Activated CD4-positive, alpha-beta T cell treated with anti-CD3 and anti-CD28 coated beads, Interleukin-2, Interleukin-6, amounts not matched to agents 100 ng/mL and 50 ng/mL, durations not matched to agents 16 hours and 8 hours (primary cell): ENCODE data around the gene AHCY.
"Not testable (repeated sequence)": the region's sequence is repeated elsewhere in the genome, so short reads cannot be mapped to it uniquely, and the experiment has no call there.

Experiments used
- DNase-seq: peaks from one replicate; pipeline ENCODE4 v3.0.0-alpha.2; 2020

Gene AHCY

DNA sequence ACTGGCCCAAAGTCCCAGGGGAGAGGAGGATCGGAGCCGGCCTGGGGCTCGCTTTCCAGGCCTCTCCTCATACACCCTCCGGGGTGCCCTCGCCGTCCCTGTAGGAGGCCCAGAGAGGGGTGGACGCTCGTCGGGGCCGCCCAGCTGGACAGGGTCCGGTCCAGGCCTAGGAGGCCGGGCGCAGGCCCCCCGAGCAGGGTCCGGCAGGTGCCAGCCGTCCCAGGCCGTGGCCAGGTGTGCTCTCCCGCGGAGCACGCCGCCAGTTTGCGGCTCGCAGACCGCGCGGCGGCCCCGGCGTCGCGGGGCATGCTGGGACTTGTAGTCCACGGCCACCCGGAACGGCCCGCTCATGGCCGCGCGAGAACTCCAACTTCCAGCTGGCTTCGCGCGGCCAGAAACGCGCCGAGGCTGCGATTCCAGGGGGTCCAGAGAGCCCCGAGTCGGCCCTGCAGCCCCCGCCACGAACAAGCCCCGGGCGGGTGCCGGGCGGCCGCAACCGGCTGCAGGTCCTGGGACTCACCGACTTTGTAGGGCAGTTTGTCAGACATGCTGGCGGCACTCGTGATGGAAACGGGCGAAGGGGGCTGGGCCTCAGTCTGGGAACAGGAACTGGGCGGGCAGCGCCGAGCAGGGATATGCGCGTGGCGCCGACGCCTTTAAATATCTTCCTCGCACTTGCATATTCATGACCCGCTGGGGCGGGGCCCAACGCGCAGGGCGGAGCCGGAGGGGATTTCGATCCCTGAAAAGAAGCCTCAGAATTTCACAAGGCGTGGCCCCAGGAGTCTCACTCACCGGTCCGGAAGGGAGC, at the start of gene AHCY:
TSS of gene AHCY (minus strand) at position 633 of the 811 bp plus-strand sequence. CDS start at position 548, 85 bp downstream.
- DNase-seq: peak; percentile 97

DNA sequence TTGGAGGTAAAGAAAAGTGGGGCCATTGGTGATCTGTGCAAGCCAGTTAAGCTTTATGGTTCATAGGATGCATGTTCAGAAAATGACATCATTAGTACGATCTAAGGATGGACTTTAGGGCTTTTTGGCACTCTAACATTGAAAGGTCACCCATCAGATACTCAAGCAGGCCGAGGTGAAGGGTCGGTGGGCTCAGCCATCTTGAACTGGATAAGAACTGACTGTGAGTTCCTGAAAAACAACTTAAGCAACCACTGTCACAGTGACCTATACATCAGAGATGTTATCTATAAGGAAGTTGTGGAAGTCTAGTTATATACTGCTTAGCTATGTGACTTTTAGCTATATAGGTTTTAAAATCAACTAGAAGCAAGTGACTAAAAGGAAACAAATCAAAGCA, 46.9 kb upstream of the AHCY start:
- DNase-seq: no peak

DNA sequence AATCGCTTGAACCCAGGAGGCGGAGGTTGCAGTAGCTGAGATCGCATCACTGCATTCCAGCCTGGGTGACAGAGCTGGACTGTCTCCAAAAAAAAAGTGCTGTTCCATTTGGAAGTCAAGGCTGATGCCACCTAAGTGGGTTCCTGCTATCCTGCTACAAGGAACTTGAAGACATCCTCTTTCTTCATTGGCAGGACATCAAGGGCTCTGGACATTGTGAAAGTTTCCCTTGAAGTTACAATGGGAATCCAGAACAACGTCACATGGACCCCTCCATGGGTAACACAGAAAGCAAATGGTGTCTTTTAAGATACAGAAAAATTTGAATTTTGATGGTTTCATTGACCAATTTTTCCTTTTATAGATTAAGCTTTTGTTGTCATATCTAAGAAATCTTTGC, 44.4 kb upstream of the AHCY start:
- DNase-seq: no peak

DNA sequence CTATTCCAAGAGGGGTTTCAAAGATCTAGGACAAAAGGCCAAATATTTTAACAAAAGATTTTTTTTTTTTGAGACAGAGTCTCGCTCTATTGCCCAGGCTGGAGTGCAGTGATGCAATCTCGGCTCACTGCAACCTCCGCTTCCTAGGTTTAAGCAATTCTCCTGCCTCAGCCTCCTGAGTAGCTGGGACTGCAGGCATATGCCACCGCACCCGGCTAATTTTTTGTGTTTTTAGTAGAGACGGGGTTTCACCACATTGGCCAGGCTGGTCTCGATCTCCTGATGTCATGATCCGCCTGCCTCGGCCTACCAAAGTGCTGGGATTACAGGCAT, 43.3 kb upstream of the AHCY start:
- not testable (repeated sequence) for DNase-seq

DNA sequence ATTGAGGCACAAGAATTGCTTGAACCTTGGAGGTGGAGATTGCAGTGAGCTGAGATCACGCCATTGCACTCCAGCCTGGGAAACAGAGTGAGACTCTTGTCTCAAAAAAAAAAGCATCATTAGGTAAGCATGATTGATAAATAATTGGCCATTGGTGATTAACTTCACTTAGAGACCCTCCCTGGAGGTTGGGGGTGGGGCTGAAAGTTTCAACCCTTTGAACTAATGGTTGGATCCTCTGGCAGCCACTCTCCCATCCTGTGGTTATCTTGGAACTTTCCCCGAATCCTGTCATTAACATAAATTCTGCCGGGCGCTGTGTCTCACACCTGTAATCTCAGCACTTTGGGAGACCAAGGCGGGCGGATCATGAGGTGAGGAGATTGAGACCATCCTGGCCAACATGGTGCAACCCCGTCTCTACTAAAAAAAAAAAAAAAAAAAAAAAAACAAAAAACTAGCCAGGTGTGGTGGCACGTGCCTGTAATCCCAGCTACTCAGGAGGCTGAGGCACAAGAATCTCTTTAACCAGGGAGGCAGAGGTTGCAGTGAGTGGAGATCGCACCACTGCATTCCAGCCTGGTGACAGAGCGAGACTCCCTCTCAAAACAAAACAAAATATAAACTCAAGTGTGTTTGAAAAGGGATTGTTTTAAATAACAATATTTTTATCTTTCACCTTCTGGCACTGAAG, 42.8 kb upstream of the AHCY start:
- not testable (repeated sequence) for DNase-seq

DNA sequence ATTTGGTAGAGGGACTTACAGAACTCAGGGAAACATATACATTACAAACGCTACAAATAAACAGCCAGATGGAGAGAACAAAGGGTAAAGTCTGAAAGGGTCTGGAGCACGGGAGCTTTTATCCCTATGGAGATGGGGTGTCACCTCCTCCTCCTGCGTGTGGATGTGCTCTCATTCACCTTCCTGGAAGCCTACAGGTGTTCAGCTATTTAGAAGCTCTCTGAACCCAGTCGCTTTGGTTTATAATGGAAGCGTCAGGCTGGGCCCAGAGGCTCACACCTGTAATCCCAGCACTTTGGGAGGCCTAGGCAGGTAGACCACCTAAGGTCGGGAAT, 42.2 kb upstream of the AHCY start:
- DNase-seq: no peak

DNA sequence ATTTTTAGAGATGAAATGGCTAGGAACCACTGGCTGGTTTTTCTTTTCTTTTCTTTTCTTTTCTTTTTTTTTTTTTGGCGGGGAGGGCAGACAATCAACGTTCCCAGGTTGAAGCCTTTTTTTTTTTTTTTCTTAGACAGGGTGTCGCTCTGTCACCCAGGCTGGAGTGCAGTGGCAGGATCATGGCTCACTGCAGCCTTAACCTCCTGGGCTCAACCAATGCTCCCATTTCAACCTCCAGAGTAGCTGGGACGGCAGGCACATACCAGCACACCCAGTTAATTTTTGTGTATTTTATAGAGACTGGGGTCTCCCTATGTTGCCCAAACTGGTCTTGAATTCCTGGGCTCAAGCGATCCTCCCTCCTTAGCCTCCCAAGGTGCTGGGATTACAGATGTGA, 41.1 kb upstream of the AHCY start:
- DNase-seq: no peak

DNA sequence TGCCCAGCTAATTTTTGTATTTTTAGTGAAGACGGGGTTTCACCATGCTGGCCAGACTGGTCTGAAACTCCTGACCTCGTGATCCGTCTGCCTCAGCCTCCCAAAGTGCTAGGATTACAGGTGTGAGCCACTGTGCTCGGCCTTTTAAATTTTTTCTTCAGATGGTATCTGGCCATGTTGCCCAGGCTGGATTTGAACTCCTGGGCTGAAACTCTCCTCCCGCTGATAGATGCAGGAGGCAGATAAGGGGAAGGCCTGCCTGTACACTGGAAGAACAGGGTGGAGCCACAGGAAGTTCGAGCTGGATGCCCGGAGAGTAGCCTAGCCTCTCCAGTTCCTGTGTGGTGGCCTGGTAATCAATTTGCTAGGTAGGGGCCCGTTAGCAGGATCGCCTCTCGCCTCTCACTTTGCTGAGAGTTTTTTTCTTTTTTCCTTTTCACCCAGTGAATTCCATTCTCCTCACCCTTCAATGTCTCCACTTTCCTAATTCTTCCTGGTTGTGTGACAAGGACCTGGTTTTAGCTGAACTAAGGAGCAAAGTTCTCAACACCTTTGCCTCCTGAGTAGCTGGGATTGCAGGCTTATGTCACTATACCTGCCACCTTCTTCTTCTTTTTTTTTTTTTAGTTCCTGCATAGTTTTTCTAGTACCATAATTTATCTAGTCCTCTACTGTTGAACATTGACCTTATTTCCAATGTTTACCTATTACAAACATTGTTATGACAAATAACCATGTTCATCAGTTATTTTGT, 40.5 kb upstream of the AHCY start:
- no peak for DNase-seq

DNA sequence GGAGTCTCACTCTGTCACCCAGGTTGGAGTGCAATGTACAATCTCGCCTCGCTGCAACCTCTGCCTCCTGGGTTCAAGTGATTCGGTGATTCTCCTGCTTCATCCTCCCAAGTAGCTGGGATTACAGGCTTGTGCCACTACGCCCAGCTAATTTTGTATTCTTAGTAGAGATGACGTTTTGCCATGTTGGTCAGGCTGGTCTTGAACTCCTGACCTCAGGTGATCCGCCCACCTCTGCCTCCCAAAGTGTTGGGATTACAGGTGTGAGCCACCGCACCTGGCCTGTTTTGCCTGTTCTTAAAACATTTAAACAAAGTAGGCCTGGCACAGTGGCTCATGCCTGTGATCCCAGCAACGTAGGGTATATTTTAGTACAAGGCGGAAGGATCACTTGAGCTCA, 38.0 kb upstream of the AHCY start:
- not testable (repeated sequence) for DNase-seq

DNA sequence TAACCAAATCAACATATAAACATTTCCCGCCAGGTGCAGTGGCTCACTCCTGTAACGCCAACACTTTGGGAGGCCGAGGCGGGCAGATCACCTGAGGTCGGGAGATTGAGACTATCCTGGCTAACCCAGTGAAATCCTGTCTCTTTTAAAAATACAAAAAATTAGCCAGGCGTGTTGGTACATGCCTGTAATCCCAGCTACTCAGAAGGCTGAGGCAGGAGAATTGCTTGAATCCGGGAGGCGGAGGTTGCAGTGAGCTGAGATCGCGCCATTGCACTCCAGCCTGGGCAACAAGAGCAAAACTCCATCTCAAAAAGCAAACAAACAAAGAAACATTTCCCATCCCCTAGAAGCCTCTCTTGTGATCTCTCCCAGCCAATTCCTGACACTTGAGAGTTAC, 37.6 kb upstream of the AHCY start:
- not testable (repeated sequence) for DNase-seq

DNA sequence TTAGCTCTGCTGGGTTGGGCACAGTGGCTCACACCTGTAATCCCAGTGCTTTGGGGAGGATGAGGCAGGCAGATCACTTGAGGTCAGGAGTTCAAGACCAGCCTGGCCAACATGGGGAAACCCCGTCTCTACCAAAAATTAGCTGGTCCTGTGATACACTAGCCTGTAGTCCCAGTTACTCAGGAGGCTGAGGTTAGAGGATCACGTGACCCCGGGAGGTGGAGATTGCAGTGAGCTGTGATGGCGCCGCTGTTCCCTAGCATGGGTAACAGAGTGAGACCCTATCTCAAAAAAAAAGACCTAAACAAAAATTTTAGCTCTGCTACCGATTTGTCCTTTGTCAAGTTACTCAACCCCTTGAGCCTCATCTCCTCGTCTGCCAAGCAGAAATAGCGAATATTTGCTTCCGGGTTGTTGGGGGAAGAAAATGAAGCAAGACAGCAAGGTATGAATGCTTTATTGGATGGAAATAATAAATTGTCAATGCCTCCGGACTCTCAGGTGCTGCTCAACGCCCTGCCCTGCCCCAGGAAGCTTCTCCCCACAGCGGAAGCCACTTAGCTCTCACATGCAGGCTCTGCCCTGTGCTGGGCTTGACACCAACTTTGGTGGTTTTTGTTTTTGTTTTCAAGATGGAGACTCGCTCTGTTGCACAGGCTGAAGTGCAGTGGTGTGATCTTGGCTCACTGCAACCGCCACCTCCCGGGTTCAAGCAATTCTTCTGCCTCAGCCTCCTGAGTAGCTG, 35.0 kb upstream of the AHCY start:
- no peak for DNase-seq

DNA sequence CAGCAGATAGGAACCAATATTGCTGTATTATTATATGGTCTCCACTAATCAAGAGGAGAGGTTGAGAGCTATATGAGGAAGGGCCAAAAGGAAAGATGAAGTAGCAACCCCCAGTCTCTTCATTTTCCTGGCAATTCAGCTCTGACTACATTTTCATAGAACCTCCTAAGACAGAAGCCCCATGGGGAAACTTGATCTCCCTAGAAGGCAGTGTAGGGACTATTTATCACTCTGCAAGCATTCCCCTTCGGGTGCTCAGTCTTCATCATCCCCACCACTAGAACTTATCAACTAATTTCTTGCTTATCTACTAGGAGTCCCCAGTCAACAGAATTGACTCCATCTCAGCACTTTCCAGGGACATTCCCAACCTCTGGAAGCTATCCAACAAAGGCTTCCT, 34.4 kb upstream of the AHCY start:
- DNase-seq: no peak

DNA sequence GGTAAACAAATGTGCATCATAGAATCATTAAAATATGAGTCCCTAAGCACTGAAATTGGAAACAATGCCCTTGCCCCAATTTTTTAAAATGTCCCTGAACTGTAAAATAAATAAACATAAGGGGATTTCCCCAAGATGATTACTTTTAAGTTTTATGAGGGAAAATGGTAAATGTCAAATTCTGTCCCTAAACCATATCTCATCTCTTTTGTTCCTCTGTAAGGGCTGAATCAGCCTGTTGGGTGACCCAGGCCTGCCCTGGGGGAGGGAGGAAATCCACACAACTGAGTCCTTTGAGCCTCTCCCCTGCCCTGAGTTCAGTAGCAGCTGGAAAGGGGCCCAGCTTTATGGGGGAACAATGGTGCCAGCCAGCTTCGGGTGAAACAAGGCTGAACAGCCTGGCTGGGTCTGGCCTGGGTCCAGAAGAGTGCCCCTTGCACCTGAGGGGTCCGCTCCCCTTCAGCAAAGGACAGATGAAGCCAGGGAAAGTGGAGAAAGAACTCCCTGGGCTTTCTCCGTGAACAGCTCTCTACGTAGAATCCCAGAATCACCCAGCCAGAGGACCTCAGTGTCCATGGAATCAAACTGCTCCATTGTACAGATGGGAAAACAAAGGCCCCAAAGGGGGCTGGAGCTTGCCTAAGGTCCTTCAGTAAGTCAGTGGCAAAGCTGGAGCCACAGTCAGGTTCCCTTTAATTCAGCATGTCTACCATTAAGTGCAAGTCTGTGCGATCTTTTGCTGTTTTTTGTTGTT, 31.7 kb upstream of the AHCY start:
- DNase-seq: no peak

DNA sequence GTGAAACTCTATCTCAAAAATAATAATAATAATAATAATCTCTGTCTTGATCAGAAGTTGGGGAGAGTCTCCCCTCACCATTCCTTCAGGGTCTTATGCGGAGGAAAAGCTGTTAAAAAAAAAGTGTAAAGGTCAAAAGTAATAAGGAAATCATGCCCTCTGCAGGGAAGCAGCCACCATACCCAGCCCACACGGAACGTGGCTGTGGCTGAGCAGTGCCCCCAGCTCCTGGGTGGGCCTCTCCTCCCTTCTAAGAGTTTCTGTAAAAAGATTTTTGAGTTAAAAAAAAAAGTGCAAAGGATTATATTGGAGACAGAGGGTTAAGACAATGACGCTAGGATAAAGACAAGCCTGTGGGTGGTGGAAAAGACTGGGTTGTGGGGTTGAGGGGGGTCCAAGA, 30.6 kb upstream of the AHCY start:
- no peak for DNase-seq

DNA sequence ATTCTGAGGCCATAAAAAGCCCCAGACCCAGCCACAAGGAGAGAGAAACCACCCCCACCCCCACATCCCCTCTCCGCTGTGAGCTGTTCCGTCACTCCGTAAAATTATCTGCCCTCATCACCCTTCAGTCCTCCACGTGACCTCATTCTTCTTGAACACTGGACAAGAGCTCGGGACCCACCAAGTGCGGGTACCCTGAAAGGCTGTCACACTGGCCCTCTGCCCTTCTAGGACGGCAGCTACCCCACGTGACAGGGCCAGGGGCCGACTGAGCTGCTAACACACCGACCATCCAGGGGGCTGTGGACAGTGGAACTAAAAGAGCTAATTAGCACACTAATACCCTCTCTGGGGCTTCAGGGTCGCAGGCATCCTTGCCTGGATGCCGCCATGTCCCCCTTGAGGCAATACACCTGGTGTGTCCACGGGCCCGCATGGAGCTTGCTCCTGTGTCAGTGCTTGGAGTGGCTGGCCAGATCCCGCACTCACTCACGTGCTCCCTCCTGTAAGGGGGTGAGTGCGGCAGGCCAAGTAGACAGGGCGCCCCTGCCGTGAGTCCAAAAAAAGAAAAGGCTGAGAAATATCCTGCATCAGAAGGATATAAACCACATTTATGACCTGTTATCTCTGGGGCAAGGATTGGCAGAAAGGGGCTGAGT, 29.2 kb upstream of the AHCY start:
- no peak for DNase-seq

DNA sequence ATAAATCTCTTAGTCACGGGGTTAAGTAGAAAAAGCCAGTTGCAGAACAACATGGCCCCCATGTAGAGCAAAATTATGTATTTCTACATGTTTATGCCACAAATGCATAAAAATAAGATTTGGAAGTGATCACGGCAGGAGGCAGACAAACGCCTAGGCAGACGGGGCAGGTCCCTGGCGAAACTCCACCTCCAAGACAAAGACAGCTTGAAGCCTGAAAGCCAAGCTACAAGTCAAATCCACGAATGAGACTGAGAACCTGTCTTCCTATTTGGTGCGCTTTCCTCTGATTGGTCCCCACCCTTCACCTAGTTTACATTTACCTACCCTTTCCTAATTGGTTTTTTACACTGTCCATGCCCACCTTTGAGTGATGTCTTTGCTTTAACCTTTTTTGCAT, 28.7 kb upstream of the AHCY start:
- DNase-seq: no peak

DNA sequence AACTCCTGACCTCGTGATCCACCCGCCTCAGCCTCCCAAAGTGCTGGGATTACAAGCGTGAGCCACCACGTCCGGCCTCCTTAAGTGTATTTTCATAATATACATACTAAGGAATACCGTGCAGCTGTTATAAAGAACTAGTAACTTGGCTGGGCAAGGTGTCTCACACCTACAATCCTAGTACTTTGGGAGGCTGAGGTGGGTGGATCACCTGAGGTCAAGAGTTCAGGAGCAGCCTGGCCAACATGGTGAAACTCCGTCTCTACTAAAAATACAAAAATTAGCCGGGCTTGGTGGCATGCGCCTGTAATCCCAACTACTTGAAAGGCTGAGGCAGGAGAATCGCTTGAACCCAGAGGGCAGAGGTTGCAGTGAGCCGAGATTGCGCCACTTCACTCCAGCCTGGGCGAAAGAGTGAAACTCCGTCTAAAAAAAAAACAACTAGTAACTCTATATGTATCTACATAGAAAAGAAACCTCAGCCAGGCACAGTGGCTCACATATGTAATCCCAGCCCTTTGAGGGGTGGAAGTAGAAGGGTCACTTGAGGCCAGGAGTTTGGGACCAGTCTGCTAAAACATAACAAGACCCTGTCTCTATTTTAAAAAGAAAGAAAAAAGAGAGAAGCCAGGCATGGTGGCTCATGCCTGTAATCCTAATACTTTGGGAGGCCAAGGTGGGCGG, 27.8 kb upstream of the AHCY start:
- DNase-seq: not testable (repeated sequence)

DNA sequence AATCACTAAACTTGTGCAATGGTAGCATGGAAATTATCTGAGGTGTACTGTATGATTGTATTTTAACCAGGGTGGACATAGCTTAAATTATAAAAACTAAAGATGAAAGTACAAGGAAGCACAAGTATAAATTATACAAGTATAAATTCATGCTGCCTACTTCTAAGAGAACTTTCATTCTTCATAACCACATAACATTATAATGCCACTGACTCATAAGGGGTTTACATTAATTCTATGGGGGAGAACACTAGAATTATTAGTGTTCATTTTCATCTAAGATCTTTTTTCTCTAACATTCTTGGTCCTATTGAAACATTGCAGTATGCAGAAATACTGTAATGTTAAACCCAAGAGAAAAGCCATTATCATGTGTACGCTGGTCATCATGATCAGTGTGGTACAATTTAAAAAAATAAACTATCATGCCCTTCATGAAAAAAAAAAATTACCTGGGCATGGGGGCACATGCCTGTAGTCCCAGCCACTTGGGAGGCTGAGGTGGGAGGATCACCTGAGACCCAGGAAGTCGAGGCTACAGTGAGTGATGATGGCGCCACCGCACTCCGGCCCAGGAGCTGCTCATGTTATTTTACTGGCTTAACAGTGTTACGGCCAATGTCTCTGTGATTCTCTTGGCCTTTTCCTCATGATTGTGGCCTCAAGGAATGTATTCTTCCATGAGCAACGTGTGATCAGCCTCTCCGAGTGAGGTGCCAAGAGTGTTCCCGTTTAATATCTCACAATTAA, 25.9 kb upstream of the AHCY start:
- DNase-seq: no peak

DNA sequence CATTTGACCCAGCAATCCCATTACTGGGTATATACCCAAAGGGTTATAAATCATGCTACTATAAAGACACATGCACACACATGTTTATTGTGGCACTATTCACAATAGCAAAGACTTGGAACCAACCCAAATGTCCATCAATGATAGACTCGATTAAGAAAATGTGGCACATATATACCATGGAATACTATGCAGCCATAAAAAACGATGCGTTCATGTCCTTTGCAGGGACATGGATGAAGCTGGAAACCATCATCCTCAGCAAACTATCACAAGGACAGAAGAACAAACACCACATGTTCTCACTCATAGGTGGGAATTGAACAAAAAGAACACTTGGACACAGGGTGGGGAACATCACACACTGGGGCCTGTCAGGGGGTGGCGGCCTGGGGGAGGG, 25.1 kb upstream of the AHCY start:
- not testable (repeated sequence) for DNase-seq

DNA sequence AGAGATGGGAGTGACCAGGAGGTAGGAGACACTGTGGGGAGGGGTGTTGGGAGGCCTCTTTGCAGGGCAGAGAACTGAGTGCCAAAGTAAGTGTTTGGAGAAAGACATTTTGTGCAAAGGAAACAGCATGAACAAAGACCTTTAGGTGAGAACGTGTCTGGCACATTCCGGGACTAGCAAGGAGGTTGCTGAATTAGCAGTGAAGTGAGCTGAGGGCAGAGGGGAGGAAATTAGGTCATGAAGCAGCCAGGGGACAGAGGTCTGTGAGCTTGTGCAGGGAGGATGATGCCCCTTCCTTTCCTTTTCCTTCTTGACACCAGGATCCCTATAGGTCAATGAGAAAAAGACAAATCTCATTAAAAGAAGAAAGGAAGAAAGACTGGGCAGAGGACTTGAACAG, 21.4 kb upstream of the AHCY start:
- DNase-seq: no peak
